GM19025 (cell line): ENCODE results near the gene GNG7.
"Not testable (repeated sequence)": the region's sequence is repeated elsewhere in the genome, so short reads cannot be mapped to it uniquely, and the experiment has no call there.

Source experiments
- ATAC-seq: cut with Tn5 transposase; IDR thresholded peaks from one replicate; pipeline ENCODE4 v1.9.1; 2021; ENCODE audit warnings: mild to moderate bottlenecking, low read depth, moderate library complexity; ENCODE audit not compliant: unreplicated experiment

The GNG7 gene

DNA sequence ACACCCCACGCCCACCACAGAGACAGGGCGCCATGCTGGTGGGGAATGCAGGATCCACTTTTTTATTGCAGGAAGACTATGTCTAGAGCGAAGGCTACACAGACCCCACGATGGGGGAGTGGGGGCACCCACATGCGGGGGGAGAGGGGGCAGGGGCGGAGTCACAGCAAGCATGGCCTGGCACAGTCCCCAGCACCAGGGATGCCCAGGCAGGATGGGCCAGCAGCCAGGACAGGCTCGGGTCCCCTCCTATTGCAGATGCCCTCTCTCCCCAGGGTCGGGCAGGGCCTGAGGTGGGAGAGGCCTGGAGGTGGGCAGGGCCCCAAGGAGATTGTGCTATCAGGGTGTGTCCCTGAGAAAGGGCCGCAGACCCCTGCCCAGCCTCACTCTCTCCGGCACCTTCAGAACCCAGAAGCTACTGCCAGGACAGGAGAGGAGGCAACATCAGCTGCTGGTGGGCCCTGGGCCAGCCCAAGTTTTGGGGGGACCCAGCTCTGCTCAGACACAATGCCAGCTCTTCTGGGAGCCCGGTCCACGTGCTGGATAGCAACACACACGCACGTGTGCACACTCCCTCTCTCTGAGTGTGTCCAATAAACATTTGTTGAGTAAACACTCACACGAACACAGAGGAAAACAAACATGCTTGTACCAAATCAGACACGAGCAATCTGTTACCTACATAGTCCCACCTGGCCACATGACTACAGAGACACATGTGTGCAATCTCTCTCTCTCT, 12.2 kb upstream of the GNG7 start:
- no peak for ATAC-seq

DNA sequence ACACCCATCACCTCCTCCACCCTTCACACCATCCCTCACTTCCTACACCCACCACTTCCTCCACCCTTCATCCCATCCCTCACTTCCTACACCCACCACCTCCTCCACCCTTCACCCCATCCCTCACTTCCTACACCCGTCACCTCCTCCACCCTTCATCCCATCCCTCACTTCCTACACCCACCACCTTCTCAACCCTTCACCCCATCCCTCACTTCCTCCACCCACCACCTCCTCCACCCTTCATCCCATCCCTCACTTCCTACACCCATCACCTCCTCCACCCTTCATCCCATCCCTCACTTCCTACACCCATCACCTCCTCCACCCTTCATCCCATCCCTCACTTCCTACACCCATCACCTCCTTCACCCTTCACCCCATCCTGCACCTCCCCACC, 11.6 kb upstream of the GNG7 start:
- ATAC-seq = not testable (repeated sequence)

DNA sequence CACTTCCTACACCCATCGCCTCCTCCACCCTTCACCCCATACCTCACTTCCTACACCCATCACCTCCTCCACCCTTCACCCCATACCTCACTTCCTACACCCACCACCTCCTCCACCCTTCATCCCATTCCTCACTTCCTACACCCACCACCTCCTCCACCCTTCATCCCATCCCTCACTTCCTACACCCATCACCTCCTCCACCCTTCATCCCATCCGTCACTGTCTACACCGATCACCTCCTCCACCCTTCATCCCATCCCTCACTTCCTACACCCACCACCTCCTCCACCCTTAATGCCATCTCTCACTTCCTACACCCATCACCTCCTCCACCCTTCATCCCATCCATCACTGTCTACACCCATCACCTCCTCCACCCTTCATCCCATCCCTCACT, 10.7 kb upstream of the GNG7 start:
- not testable (repeated sequence) for ATAC-seq

DNA sequence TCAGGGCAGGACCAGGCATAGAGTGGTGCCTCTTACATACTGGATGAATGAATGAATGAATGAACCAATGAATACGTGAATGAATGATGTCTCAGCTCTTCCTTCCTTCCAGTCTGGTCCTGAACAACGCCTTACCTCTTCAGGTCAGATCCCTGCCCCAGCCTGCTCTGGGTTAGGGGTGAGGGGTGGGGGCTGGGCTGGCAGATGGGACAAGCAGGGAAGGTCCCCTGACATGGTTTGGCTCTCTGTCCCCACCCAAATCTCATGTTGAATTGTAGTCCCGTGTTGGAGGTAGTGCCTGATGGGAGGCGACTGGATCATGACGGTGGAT, 9.3 kb upstream of the GNG7 start:
- no peak for ATAC-seq

DNA sequence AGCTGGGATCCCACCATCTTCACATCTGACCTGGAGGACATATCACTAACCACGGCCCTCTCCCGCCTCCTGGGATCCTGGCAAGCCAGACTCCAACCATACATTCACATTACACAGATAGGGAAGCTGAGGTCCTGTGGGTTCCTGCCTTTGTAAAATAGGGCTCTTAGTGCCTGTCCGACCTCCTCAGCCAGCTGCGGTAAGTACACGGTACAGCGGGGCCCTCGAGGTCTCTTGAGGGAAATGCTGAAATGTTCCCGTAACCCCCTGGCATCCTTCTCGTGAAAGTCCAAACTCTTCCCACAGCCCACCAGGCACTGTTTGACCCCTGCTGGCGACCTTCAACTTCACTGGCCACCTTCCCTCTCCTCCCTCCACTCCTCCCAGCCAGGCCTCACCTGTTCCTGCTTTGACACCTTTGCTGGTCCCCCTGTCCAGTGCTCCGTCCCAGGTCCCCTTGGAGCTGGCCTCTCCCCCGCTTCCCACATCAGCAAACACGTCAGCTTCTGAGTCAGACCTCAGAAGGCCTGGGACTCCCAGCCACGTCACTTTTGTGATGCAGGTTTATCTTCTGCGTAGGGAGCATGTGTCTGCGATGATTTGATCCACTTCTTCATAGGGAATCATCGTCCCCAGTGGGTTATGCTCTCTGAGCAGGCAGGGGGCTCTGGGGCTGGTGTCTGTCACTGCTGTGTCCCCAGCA, 8.8 kb upstream of the GNG7 start:
- no peak for ATAC-seq

DNA sequence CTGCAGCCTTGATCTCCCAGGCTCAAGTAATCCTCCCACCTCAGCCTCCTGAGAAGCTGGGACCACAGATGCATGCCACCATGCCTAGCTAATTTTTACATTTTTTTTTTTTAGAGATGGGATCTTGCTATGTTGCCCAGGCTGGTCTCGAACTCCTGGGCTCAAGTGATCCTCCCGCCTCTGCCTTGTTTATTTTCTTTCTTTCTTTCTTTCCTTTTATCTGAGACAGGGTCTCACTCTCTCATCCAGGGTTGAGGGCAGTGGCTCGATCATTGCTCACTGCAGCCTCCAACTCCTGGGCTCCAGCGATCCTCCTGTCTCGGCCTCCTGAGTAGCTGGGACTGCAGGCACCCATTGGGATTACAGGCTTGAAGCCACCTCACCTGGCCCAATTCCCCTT, 3.8 kb upstream of the GNG7 start:
- no peak for ATAC-seq

DNA sequence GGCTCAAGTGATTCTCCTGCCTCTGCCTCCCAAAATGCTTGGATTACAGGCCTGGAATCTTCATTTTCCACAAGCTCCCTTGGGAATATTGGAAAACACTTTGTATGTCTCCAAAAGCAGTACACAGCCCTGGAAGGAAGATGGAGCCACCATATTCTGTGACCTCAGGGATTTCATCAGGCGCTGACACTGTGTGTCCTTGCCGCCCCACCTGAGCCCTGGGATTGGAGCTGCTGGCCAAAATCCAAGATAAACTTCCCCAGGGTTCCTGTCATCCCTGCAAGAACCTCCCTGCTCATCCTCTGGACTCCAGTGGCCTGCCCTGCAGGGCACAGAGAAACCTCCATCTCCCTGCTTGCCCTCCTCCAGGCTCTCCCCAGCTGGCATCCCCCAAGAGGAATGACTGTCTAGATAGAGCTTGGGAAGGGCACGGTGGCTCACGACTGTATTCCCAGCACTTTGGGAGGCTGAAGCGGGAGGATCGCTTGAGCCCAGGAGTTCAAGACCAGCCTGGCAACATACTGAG, 1.3 kb upstream of the GNG7 start:
- ATAC-seq = no peak

DNA sequence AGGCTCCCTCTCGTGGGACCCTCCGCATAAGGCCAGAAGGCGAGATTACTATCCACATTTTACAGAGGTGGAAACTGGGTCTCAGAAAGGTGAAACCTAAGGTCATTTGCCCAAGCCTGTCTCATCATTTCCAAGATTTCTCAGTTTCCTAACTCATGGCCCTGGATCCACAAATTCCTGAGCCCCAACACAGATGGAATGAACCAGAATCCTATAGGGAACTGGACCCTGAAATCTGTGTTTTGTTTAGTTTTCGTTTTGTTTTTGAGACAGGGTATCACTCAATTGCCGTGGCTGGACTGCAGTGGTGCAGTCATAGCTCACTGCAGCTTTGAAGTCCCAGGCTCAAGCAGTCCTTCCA, 563 bp upstream of the GNG7 start:
- ATAC-seq = no peak

DNA sequence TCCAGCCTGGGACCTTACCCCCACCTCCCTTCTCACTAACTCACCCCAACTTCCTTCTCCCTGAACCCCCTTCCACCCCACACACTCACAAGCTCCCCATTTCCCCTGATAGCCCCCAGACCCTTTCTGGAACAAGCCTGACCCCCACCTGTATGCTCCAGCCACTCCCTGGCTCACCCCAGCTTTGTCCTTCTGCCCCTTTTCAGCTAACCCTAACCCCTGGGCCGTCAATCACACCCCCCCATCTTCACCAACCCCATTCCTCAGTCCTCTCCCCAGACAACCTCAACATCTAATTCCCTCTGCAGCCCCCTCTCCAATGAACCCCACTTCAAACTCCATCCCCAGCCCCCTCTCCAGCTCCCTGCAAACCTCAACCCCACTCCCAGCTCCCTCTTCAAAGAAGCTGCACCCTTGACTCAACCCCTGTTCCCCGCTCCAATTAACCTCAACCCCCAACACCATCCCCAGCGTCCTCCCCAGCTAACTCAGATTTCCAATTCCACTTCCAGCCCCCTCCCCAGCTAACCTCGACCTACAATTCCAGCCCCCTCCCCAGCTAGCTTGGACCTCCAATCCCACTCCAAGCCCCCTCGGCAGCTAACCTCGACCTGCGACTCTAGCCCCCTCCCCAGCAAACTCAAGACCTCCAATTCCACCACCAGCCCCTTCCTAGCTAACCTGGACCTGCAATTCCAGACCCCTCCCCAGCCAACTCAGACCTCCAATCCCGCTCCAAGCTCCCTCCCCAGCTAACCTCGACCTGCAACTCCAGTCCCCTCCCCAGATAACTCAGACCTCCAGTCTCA, 929 bp downstream of the GNG7 start:
- no peak for ATAC-seq

DNA sequence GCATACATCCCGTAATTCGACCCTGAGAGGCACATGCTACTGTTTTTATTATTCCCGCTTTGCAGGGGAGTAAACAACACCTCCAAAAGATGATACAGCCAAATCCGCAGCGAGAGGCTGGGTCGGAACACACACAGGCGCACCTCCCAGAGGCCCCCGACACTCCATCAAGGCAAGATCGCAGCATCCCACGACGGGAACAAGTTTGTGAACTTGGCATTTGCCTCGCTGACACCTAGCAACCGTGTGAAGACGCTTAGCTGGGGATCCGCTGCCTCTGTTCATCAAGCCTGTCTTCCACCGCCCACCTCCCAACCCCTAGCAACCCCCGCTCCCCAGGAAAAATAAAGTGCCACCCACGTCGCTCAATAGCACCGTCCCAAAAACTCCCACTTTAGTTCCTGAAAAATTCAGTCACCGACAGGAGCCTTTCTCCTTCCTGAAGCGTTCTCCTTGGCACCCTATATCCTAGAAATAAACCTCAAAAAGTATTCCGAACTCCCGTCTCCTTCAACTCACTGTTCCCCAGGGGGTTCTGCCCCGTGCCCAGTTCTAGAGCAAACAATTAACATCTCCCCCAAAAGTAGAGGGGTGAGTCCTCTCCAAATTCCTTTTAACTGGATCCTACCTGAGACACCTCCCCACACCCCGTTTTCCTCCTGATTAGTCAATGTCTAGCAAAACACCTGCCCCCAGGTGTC, 1.7 kb downstream of the GNG7 start:
- no peak for ATAC-seq

DNA sequence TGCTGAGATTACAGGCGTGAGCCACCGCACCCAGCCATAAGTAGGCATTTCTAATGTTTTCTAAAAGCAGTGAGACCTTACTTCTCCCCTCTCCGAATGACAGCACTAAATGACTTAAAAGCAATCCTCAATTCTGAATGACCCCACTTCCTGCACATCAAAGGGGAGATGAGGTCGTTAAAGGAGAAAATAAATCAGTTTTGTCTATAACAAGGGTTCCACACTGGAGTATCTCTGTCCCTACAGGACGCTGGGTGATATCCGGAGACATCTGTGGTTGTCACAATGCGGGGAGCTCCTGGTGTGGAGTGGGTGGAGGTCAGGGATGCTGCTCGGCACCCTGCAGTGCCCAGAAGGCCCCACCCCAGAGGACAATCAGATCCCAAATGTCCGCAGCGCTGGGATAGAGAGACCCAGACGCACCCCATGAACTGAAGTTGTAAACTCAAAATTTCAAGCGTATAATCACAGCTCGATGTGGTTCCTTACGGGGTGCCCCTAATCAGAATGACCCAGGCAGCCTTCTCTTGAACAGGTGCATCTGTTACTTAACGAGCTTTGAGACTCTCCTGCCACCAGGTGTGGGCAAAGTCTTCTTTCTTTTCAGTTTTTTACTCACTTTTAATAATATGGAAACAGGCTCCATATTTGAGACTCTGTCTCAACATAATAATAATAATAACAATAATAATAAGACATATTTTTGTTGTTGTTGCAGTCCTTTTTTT, 2.9 kb downstream of the GNG7 start:
- ATAC-seq = no peak

DNA sequence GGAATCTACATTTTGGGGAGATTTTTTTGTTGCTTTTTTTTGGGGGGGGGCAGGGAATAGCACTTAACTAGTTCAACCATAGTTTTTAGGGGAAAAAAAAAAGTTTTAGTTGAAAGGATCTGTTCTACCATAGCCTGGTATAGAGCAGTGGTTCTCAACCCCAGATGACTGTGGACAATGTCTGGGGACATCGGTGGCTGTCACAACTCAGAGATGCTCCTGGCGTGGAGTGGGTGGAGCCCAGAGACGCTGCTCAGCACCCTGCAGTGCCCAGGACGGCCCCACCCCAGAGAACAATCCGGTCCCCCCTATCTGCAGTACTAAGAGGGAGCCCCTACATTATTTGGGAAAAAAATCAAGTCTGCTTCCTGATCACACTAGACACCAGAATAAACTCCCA, 8.3 kb downstream of the GNG7 start:
- ATAC-seq = no peak

DNA sequence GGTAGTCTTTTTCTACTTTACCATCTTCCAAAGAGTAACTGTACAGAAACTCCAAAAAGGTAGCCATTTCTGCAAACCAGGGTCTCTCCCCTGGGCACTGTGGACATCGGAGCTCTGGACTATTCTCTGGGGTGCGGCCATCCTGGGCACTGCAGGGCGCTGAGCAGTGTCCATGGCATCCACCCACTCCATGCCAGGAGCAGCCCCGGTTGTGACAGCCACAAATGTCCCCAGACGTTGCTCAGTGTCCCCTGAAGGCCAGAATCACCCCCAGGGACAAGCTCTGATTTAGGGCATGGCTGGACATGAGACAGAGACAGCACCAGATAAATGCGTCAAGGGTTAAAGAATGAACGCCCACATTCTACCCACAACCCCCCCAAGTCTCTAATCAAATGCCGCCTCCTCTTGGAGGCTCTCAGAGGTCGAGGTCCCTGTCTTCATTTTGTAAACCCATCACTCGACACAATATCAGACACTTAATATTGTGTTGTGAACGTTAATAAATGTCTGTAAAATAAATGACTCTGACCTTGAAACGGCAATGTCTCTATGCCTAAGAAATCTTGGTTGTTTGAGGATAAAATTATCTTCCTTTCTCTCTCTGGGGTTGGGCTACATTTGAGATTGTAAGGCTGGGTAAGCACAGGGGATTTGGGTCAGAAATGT, 8.9 kb downstream of the GNG7 start:
- no peak for ATAC-seq

DNA sequence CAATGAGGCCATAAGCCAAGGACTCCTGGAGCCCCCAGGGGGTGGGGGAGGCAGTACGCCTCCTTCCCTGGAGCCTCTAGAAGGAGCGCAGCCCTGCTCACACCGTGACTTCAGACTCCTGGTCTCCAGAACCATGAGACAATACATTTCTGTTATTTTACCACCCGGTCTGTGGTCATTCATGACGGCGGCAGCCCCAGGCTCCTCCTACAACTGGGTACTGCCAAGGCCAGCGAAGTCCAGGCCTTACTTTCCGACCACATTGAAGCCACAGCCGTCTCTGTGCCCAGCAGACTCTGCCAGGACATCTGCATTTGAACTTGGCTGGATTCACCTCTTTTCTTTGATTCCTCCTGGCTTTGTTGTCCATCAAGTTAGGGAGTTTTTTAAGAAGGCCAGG, 10.5 kb downstream of the GNG7 start:
- ATAC-seq = no peak

DNA sequence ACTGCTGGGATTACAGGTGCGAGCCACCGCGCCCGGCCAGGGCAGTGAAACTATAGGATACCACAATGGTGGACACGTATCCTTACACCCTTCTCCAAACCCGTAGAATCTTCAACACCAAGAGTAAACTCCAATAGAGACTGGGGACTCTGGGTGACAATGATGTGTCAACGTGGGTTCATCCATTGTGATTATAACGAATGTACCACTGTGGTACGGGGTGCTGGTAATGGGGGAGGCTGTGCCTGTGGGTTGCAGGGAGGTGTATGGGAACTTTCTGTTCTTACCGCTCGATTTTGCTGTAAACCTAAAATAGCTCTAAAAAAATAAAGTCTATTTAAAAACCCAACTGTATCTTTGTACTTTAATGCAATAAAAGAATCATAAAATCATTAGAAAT, 11.6 kb downstream of the GNG7 start:
- no peak for ATAC-seq

DNA sequence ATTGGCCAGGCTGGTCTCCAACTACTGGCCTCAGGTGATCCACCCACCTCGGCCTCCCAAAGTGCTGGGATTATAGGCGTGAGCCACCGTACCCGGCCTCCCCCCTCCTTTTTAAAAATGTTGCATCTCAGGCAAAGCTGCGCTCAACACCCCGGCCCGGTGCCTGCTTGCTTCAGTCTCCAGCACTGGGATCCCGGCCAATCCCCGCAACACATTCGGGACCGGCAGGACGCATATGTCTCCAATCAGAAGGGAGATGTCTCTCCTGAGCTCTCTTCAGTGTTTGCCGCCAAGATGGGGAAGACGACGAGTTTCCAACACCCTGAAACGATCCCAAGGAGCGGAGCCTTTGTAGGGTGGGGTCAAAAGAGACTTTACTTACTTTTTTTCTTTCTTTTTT, 16.1 kb downstream of the GNG7 start:
- ATAC-seq = no peak

DNA sequence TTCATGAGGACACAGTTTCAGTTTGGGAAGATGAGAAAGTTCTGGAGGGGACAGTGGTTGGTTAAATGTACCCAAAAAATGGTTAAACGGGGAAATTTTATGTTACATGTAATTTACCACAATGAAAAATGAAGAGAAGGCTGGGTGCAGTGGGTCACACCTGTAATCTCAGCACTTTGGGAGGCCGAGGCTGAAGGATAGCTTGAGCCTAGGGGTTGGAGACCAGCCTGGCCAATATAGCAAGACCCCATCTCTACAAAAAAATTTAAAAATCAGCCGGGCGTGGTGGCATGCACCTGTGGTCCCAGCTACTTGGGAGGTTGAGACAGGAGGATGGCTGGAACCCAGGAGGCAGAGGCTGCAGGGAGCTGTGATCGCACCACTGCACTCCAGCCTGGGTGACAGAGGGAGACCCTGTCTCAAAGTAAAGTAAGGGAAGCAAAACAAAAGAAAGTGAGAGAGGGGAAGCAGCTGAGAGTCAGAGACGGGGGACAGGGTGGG, 17.2 kb downstream of the GNG7 start:
- no peak for ATAC-seq

DNA sequence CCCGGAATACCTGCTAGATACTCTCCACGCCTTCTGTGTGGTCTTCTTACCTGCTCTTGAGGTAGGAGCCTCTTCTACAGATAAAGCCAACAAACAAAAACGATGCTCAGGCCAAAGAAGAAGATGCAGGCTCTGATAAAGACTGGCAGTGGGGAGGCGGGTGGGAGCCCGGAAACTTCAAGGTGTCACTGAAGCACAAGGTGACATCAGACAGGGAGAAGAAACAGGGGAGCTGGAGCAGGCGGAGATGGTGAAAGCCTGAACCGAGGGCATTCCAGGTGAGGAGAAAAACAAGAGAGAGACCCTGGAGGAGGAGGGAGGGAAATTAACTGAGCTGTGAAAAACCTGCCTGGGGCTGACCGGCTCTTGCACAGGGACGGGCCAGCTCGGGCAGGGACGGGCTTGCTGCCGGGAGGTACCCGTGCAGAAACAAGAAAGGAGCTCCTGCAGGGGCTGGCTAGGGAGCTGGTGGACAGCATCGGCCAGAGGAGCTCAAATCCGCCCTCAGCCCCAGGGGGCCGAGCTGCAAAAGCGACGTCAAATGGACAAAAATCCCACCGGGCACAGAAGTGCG, 19.0 kb downstream of the GNG7 start:
- no peak for ATAC-seq

DNA sequence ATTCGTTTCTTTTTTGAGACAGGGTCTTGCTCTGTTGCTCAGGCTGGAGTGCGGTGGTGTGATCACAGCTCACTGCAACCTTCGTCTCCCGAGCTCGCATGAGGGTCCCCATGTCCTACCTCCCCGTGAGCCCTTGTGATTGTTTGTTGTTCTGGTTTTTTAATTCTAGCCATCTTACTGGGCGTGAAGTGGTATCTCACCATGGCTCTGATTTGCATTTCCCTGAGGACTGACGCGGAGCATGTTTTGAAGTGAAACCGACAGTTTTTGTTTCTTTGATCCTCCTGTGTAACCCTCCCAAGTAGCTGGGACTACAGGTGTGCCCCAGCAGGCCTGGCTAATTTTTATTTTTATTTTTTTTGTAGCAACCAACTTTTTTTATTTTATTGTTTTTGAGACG, 21.7 kb downstream of the GNG7 start:
- ATAC-seq = no peak
